Endothelial cell (in vitro differentiated cells): Measurements from ENCODE around the gene GDF15. TPM values are rescaled to one million over a fixed set of nuclear protein-coding genes. Genes with fewer than 3 reads are reported as not detected.
"Not testable (repeated sequence)": the region's sequence is repeated elsewhere in the genome, so short reads cannot be mapped to it uniquely, and the experiment has no call there.

ENCODE experiments used
- DNase-seq: peaks from one replicate; pipeline ENCODE4 v3.0.0; 2021; ENCODE audit warnings: low spot score
- H3K27ac Mint-ChIP-seq: one replicate; pipeline ENCODE4 v1.8.0; 2021; ENCODE audit warnings: mixed read lengths, inconsistent platforms; ENCODE audit not compliant: unreplicated experiment
- H3K27me3 Mint-ChIP-seq: one replicate; pipeline ENCODE4 v1.8.0; 2021; ENCODE audit warnings: mild to moderate bottlenecking, moderate library complexity, mixed read lengths, inconsistent platforms; ENCODE audit not compliant: unreplicated experiment
- H3K36me3 Mint-ChIP-seq: one replicate; pipeline ENCODE4 v1.8.0; 2021; ENCODE audit warnings: mild to moderate bottlenecking, low read depth, mixed read lengths, inconsistent platforms; ENCODE audit not compliant: unreplicated experiment
- H3K4me1 Mint-ChIP-seq: one replicate; pipeline ENCODE4 v1.8.0; 2021; ENCODE audit warnings: mild to moderate bottlenecking, mixed read lengths, inconsistent platforms; ENCODE audit not compliant: unreplicated experiment
- H3K4me3 Mint-ChIP-seq: one replicate; pipeline ENCODE4 v1.8.0; 2021; ENCODE audit warnings: mild to moderate bottlenecking, mixed read lengths, inconsistent platforms; ENCODE audit not compliant: unreplicated experiment
- H3K9me3 Mint-ChIP-seq: one replicate; pipeline ENCODE4 v1.8.0; 2021; ENCODE audit warnings: mixed read lengths, inconsistent platforms; ENCODE audit not compliant: unreplicated experiment
- total RNA-seq: library from RNA; stranded (reverse); fragmentation: NEBNext Ultra II Directional; extraction: Animal tissue kit (Norgen Biotek cat#: 25700); gene quantifications from one replicate; pipeline ENCODE4 v1.2.1, GENCODE V29; 2021; ENCODE audit not compliant: unreplicated experiment
- TF ChIP-seq, protein P1 (sequence below): fragments of 200-600 bp; sonication (generic); IDR thresholded peaks from one replicate; pipeline ENCODE4 v1.5.0; 2021; ENCODE audit warnings: antibody characterized with exemption; ENCODE audit not compliant: unreplicated experiment

GDF15 gene
- total RNA-seq, 1 donor from 2014 or later = 1.3 TPM

DNA sequence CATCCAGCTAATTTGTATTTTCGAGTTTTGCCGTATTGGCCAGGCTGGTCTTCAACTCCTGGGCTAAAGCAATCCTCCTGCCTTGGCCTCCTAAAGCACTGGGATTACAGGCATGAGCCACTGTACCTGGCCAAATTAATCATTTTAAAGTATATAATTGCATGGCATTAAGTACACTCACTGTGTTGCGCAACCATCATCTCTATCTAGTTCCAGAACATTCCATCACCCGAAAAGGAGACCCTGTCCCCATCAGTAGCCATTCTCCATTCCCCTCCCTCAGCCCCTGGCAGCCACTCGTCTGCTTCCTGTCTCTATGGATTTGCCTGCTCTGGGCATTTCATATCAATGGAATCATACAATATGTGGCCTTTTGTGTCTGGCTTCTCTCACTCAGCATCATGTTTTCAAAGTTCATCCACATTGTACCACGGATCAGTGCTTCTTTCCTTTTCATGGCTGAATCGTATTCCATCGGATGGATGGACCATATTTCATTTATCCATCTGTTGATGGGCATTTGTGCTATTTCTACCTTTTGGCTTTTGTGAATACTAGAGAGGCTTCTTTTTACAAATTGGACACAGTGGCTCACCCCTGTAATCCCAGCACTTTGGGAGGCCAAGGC, 32.5 kb upstream of the GDF15 start:
- TF ChIP-seq, protein P1, sequence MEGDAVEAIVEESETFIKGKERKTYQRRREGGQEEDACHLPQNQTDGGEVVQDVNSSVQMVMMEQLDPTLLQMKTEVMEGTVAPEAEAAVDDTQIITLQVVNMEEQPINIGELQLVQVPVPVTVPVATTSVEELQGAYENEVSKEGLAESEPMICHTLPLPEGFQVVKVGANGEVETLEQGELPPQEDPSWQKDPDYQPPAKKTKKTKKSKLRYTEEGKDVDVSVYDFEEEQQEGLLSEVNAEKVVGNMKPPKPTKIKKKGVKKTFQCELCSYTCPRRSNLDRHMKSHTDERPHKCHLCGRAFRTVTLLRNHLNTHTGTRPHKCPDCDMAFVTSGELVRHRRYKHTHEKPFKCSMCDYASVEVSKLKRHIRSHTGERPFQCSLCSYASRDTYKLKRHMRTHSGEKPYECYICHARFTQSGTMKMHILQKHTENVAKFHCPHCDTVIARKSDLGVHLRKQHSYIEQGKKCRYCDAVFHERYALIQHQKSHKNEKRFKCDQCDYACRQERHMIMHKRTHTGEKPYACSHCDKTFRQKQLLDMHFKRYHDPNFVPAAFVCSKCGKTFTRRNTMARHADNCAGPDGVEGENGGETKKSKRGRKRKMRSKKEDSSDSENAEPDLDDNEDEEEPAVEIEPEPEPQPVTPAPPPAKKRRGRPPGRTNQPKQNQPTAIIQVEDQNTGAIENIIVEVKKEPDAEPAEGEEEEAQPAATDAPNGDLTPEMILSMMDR = no peak
- Mint-ChIP-seq H3K4me3 (no peak overlapping the region), H3K27ac (peak overlapping the region; percentile 13), H3K9me3 (no peaks in the 10 kb centered on the region), H3K4me1 (no peaks in the 10 kb centered on the region), H3K36me3 (peaks cover 29% of the 10 kb centered on the region), H3K27me3 (peaks cover 6% of the 10 kb centered on the region)
- DNase-seq = no peak

DNA sequence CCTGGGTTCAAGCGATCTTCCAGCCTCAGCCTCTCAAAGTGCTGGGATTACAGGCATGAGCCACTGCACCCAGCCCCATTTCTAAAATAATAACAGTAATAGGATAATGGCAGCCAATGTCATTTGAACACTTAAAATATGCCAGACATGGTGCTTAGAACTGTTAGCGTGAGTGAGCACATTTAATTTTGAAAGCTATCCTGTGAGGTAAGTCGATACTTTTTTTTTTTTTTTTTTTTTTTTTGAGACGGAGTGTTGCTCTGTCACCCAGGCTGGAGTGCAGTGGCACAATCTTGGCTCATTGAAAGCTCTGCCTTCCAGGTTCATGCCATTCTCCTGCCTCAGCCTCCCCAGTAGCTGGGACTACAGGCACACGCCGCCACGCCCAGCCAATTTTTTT, 31.2 kb upstream of the GDF15 start:
- not testable (repeated sequence) for H3K4me3 Mint-ChIP-seq, H3K4me1 Mint-ChIP-seq, DNase-seq, H3K27ac Mint-ChIP-seq, H3K9me3 Mint-ChIP-seq, H3K27me3 Mint-ChIP-seq
- peaks cover 40% of the 10 kb centered on the region for H3K36me3 Mint-ChIP-seq

GRCh38 chr19:18357041-18357440, 28.9 kb upstream of the GDF15 start:
- no peaks in the 10 kb centered on the region for H3K4me1 Mint-ChIP-seq
- H3K4me3 Mint-ChIP-seq = no peak overlapping the region
- H3K27me3 Mint-ChIP-seq = peaks cover 6% of the 10 kb centered on the region
- no peak overlapping the region for H3K27ac Mint-ChIP-seq
- H3K9me3 Mint-ChIP-seq = no peaks in the 10 kb centered on the region
- peaks cover 44% of the 10 kb centered on the region for H3K36me3 Mint-ChIP-seq
- TF ChIP-seq, protein P1 = no peak
- no peak for DNase-seq

DNA sequence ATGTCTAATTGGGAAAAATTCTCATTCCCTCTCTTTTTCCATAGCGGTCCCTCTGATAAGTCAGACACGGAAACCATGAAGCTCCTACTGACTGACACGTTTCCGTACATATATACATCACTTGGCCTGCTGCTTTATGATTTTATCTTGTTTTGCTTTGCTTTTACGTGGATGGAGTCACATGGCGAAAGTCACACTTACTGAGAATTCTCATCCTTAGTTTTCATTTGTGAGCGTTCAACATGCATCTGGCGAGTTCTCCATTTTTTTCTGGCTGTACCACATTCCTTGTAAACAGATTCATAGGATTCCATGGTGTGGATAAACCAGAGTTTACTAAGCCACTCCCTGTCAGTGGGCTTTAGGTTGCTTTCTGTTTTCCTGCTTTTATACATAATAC, 24.3 kb upstream of the GDF15 start:
- H3K4me1 Mint-ChIP-seq = peaks cover 13% of the 10 kb centered on the region
- H3K27me3 Mint-ChIP-seq = no peaks in the 10 kb centered on the region
- peaks cover 43% of the 10 kb centered on the region for H3K36me3 Mint-ChIP-seq
- TF ChIP-seq, protein P1 = no peak
- no peak for DNase-seq
- H3K4me3 Mint-ChIP-seq = no peak overlapping the region
- H3K27ac Mint-ChIP-seq = no peak overlapping the region
- no peaks in the 10 kb centered on the region for H3K9me3 Mint-ChIP-seq

- Mint-ChIP-seq H3K27ac (no peak overlapping the region), H3K4me1 (peaks cover 13% of the 10 kb centered on the region), H3K4me3 (no peak overlapping the region), H3K9me3 (no peaks in the 10 kb centered on the region), H3K36me3 (peaks cover 30% of the 10 kb centered on the region), H3K27me3 (no peaks in the 10 kb centered on the region)
- no peak for DNase-seq
- TF ChIP-seq, protein P1 = no peak
Measured at GRCh38 chr19:18362934-18363542, 22.9 kb upstream of the GDF15 start.
